Neural cell (in vitro differentiated cells): ENCODE data around the gene GTF2IRD1. TPM values are rescaled to one million over a fixed set of nuclear protein-coding genes. Genes with fewer than 3 reads are reported as not detected.

Experiments used
- H2AFZ ChIP-seq: fragments of 200-600, 300-800 bp; sonication (generic), shearing (Covaris generic); 2 replicates; pipeline ENCODE4 v1.6.0; 2014; ENCODE audit warnings: low read depth, mild to moderate bottlenecking, antibody characterized with exemption, low read length, moderate library complexity
- H3F3A ChIP-seq: fragments of 200-600 bp; shearing (Covaris generic); 2 replicates; pipeline ENCODE4 v1.6.1; 2016; ENCODE audit warnings: mild to moderate bottlenecking, moderate library complexity, mixed read lengths, antibody characterized with exemption, low read length; ENCODE audit not compliant: insufficient read depth, poor library complexity, severe bottlenecking
- H3K27ac ChIP-seq: fragments of 200-600, 300-800 bp; sonication (generic), shearing (Covaris generic); 2 replicates; pipeline ENCODE4 v1.5.1; 2014; ENCODE audit warnings: mild to moderate bottlenecking, low read length, moderate library complexity
- H3K27me3 ChIP-seq: fragments of 300-800, 200-600 bp; sonication (generic), shearing (Covaris generic); 2 replicates; pipeline ENCODE4 v1.6.0; 2014; ENCODE audit warnings: mild to moderate bottlenecking, low read depth, low read length, moderate library complexity; ENCODE audit not compliant: insufficient read depth
- H3K36me3 ChIP-seq: fragments of 300-800, 200-600 bp; sonication (generic), shearing (Covaris generic); 2 replicates; pipeline ENCODE4 v1.5.1; 2014; ENCODE audit warnings: mild to moderate bottlenecking, antibody characterized with exemption, low read length, moderate library complexity; ENCODE audit not compliant: insufficient read depth
- H3K4me2 ChIP-seq: fragments of 300-800, 200-600 bp; sonication (generic), shearing (Covaris generic); 2 replicates; pipeline ENCODE4 v1.6.0; 2014; ENCODE audit warnings: mild to moderate bottlenecking, low read length
- H3K4me3 ChIP-seq: fragments of 300-800, 200-600 bp; sonication (generic), shearing (Covaris generic); 2 replicates; pipeline ENCODE4 v1.5.1; 2014; ENCODE audit warnings: mild to moderate bottlenecking, low read length, moderate library complexity
- H3K79me2 ChIP-seq: fragments of 200-600 bp; shearing (Covaris generic); replicated peaks from 2 replicates; pipeline ENCODE4 v1.6.0; 2014; ENCODE audit warnings: mild to moderate bottlenecking, low read length, moderate library complexity; ENCODE audit not compliant: insufficient read depth
- H3K9ac ChIP-seq: fragments of 300-800, 200-600 bp; sonication (generic), shearing (Covaris generic); 2 replicates; pipeline ENCODE4 v1.6.1; 2016; ENCODE audit warnings: mild to moderate bottlenecking, low read length, mixed read lengths
- H3K9me2 ChIP-seq: fragments of 200-600 bp; shearing (Covaris generic); 2 replicates; pipeline ENCODE4 v1.6.1; 2016; ENCODE audit warnings: mild to moderate bottlenecking, low read length, mixed read lengths; ENCODE audit not compliant: insufficient read depth
- H3K9me3 ChIP-seq: fragments of 200-600, 300-800 bp; sonication (generic), shearing (Covaris generic); 2 replicates; pipeline ENCODE4 v1.6.1; 2016; ENCODE audit warnings: mild to moderate bottlenecking, mixed run types, low read length, moderate library complexity, mixed read lengths
- H4K20me1 ChIP-seq: fragments of 200-600 bp; shearing (Covaris generic); 2 replicates; pipeline ENCODE4 v1.6.1; 2016; ENCODE audit warnings: mild to moderate bottlenecking, mixed run types; ENCODE audit not compliant: insufficient read depth
- CTCF ChIP-seq: fragments of 450-650 bp; IDR thresholded peaks from 2 replicates; pipeline ENCODE4 v1.5.1; 2014; ENCODE audit warnings: antibody characterized with exemption, mild to moderate bottlenecking, moderate library complexity; ENCODE audit not compliant: poor library complexity, severe bottlenecking
- EP300 ChIP-seq: fragments of 450-650 bp; conservative IDR thresholded peaks from 2 replicates; pipeline ENCODE4 v1.6.1; 2014; ENCODE audit warnings: antibody characterized with exemption, mild to moderate bottlenecking, moderate library complexity; ENCODE audit not compliant: poor library complexity, severe bottlenecking
- EZH2 ChIP-seq: fragments of 200-600, 300-800 bp; shearing (Covaris generic), sonication (generic); IDR thresholded peaks from 2 replicates; pipeline ENCODE4 v1.6.1; 2014; ENCODE audit warnings: antibody characterized with exemption, low read length, borderline replicate concordance, mild to moderate bottlenecking; ENCODE audit not compliant: insufficient read depth, poor library complexity, severe bottlenecking
- MXI1 ChIP-seq: fragments of 450-650 bp; conservative IDR thresholded peaks from 2 replicates; pipeline ENCODE4 v1.6.1; 2014; ENCODE audit warnings: antibody characterized with exemption, mild to moderate bottlenecking; ENCODE audit not compliant: poor library complexity, severe bottlenecking
- POLR2AphosphoS5 ChIP-seq: IDR thresholded peaks from 2 replicates; pipeline ENCODE4 v1.6.1; 2012
- RAD21 ChIP-seq: fragments of 450-650 bp; conservative IDR thresholded peaks from 2 replicates; pipeline ENCODE4 v1.6.1; 2014; ENCODE audit warnings: antibody characterized with exemption, mild to moderate bottlenecking, moderate library complexity
- REST ChIP-seq: IDR thresholded peaks from 2 replicates; pipeline ENCODE4 v1.6.1; 2012; ENCODE audit warnings: borderline replicate concordance
- SMC3 ChIP-seq: fragments of 450-650 bp; conservative IDR thresholded peaks from 2 replicates; pipeline ENCODE4 v1.6.1; 2014; ENCODE audit warnings: antibody characterized with exemption, mild to moderate bottlenecking, moderate library complexity; ENCODE audit not compliant: poor library complexity
- TAF1 ChIP-seq: IDR thresholded peaks from 2 replicates; pipeline ENCODE4 v1.6.1; 2012; ENCODE audit warnings: low read depth
- polyA plus RNA-seq: library from polyadenylated mRNA; depleted of rRNA; stranded (reverse); fragments of >200 nt; gene quantifications from 2 replicates; pipeline ENCODE4 v1.2.3, GENCODE V29; 2014

GTF2IRD1 gene
- polyA plus RNA-seq, 1 donor from 2014 or later, result 31.9 TPM

GRCh38 chr7:74519395-74519794 is 65.7 kb downstream of the GTF2IRD1 start:
- H2AFZ ChIP-seq, result no peak overlapping the region
- H3K9ac ChIP-seq, result no peak overlapping the region
- H3F3A ChIP-seq, result no peaks in the 10 kb centered on the region
- H3K9me2 ChIP-seq, result no peaks in the 10 kb centered on the region
- no peaks in the 10 kb centered on the region for H3K9me3 ChIP-seq
- H3K4me3 ChIP-seq, result no peak overlapping the region
- TF ChIP-seq TAF1, result no peak
- H3K4me2 ChIP-seq, result no peak overlapping the region
- no peaks in the 10 kb centered on the region for H3K79me2 ChIP-seq
- no peak overlapping the region for H3K27ac ChIP-seq
- peaks cover 4% of the 10 kb centered on the region for H3K36me3 ChIP-seq
- H3K27me3 ChIP-seq, result no peaks in the 10 kb centered on the region
- H4K20me1 ChIP-seq, result no peaks in the 10 kb centered on the region

- no peak for TF ChIP-seq REST
- no peak for TF ChIP-seq EP300
- no peak for TF ChIP-seq CTCF
- TF ChIP-seq POLR2AphosphoS5, result no peak
- TF ChIP-seq TAF1, result no peak
- no peaks in the 10 kb centered on the region for H3K36me3 ChIP-seq
Observed at GRCh38 chr7:74521855-74522254, 68.1 kb downstream of the GTF2IRD1 start.

GRCh38 chr7:74522281-74522905 is 68.7 kb downstream of the GTF2IRD1 start:
- H3K4me2 ChIP-seq, result no peak overlapping the region
- H3K36me3 ChIP-seq, result no peaks in the 10 kb centered on the region

More at GRCh38 chr7:74521855-74522254, 68.1 kb downstream of the GTF2IRD1 start:
- no peak overlapping the region for H3K4me3 ChIP-seq
- no peak overlapping the region for H2AFZ ChIP-seq
- no peaks in the 10 kb centered on the region for H3K9me3 ChIP-seq
- no peak overlapping the region for H3K27ac ChIP-seq
- H3K27me3 ChIP-seq, result no peaks in the 10 kb centered on the region
- H3K4me2 ChIP-seq, result no peak overlapping the region
- no peak overlapping the region for H3K9ac ChIP-seq
- no peaks in the 10 kb centered on the region for H4K20me1 ChIP-seq
- H3F3A ChIP-seq, result no peaks in the 10 kb centered on the region
- no peaks in the 10 kb centered on the region for H3K9me2 ChIP-seq
- H3K79me2 ChIP-seq, result no peaks in the 10 kb centered on the region

More at GRCh38 chr7:74522281-74522905, 68.7 kb downstream of the GTF2IRD1 start:
- no peaks in the 10 kb centered on the region for H3F3A ChIP-seq
- no peak overlapping the region for H3K9ac ChIP-seq
- no peaks in the 10 kb centered on the region for H3K9me2 ChIP-seq
- no peaks in the 10 kb centered on the region for H4K20me1 ChIP-seq
- no peak overlapping the region for H2AFZ ChIP-seq
- H3K27me3 ChIP-seq, result no peaks in the 10 kb centered on the region
- H3K27ac ChIP-seq, result no peak overlapping the region
- no peak overlapping the region for H3K4me3 ChIP-seq
- no peaks in the 10 kb centered on the region for H3K9me3 ChIP-seq
- no peak for TF ChIP-seq CTCF
- no peak for TF ChIP-seq TAF1
- TF ChIP-seq RAD21, result no peak
- TF ChIP-seq POLR2AphosphoS5, result no peak
- no peak for TF ChIP-seq REST
- no peak for TF ChIP-seq EP300
- TF ChIP-seq EZH2, result no peak
- TF ChIP-seq MXI1, result no peak
- TF ChIP-seq SMC3, result no peak
- H3K79me2 ChIP-seq, result no peaks in the 10 kb centered on the region
